ENCODE data around the gene OR4D1. TPM values are rescaled to one million over a fixed set of nuclear protein-coding genes. Genes with fewer than 3 reads are reported as not detected.

OR4D1 gene
- total and polyA plus RNA-seq, 2 of the 13 experiments (the other 11 are each of a cell fraction or from before 2014, with no cell fraction given): not detected

DNA sequence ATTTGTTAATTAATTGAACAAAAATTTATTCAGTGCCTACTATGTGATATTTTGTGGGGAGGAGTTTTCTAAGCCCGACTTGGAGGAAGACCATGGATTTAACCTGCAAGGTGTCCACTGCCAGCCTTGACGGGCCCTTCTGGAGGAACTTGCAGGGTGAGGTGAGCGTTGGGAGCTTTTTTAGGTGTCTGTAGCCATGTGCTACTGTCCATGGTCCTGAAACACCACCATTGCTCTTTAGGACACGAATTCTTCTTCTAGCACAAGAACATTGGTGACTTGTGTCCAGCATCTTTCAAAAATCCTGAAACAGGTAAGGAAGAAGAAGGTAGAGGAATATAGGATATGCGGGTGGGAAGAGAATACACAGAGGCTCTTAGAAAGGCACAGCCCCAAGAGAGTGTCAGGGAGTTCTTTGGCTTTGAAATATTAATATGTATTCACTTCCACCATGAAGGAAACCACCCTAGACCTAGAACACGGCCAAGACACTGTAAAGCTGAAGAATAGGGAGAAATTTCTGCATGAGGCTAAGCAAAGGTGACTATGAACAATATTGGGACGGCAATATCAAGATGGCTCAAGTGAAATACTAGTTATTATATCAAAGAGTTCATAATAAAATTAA lies 27.9 kb upstream of the OR4D1 start (continued):
- TF ChIP-seq, protein P1, sequence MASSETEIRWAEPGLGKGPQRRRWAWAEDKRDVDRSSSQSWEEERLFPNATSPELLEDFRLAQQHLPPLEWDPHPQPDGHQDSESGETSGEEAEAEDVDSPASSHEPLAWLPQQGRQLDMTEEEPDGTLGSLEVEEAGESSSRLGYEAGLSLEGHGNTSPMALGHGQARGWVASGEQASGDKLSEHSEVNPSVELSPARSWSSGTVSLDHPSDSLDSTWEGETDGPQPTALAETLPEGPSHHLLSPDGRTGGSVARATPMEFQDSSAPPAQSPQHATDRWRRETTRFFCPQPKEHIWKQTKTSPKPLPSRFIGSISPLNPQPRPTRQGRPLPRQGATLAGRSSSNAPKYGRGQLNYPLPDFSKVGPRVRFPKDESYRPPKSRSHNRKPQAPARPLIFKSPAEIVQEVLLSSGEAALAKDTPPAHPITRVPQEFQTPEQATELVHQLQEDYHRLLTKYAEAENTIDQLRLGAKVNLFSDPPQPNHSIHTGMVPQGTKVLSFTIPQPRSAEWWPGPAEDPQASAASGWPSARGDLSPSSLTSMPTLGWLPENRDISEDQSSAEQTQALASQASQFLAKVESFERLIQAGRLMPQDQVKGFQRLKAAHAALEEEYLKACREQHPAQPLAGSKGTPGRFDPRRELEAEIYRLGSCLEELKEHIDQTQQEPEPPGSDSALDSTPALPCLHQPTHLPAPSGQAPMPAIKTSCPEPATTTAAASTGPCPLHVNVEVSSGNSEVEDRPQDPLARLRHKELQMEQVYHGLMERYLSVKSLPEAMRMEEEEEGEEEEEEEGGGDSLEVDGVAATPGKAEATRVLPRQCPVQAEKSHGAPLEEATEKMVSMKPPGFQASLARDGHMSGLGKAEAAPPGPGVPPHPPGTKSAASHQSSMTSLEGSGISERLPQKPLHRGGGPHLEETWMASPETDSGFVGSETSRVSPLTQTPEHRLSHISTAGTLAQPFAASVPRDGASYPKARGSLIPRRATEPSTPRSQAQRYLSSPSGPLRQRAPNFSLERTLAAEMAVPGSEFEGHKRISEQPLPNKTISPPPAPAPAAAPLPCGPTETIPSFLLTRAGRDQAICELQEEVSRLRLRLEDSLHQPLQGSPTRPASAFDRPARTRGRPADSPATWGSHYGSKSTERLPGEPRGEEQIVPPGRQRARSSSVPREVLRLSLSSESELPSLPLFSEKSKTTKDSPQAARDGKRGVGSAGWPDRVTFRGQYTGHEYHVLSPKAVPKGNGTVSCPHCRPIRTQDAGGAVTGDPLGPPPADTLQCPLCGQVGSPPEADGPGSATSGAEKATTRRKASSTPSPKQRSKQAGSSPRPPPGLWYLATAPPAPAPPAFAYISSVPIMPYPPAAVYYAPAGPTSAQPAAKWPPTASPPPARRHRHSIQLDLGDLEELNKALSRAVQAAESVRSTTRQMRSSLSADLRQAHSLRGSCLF (CRISPR knock-in tag; IDR thresholded peaks at IDR 0.05; ENCODE audit: borderline replicate concordance): peak; percentile 70; the same call in 1 of the 2 replicates
- no peak for TF ChIP-seq ZNF274 (CRISPR knock-in tag; IDR thresholded peaks at IDR 0.05)
- TF ChIP-seq CAMTA2 (CRISPR knock-in tag; IDR thresholded peaks at IDR 0.05; ENCODE audit: borderline replicate concordance): no peak
- TF ChIP-seq REXO4 (CRISPR knock-in tag; IDR thresholded peaks at IDR 0.05; ENCODE audit: borderline replicate concordance): 0 out of 2 replicates have a peak, but pooled peaks have one; percentile 68
- TF ChIP-seq THAP11 (CRISPR knock-in tag; IDR thresholded peaks at IDR 0.05): peak; percentile 64
- 0 out of 2 replicates have a peak, but pooled peaks have one; percentile 69 for TF ChIP-seq CCDC6 (CRISPR knock-in tag; IDR thresholded peaks at IDR 0.05)
- TF ChIP-seq ZNF3 (CRISPR knock-in tag; IDR thresholded peaks at IDR 0.05): peak; percentile 60; the same call in 1 of the 2 replicates
- TF ChIP-seq ARNT2 (CRISPR knock-in tag; IDR thresholded peaks at IDR 0.05; ENCODE audit: low read depth): peak; percentile 55; the same call in 1 of the 2 replicates
- no peak for TF ChIP-seq ZNF260 (CRISPR knock-in tag; IDR thresholded peaks at IDR 0.05; ENCODE audit: borderline replicate concordance, low read depth)
- peak; percentile 83; the same call in 1 of the 2 replicates for TF ChIP-seq ZNF816 (CRISPR knock-in tag; IDR thresholded peaks at IDR 0.05; ENCODE audit: borderline replicate concordance)
- TF ChIP-seq YY1 (IDR thresholded peaks at IDR 0.05; ENCODE audit: insufficient read depth, insufficient replicate concordance, low read depth, low read length): no peak
- TF ChIP-seq, protein P2, sequence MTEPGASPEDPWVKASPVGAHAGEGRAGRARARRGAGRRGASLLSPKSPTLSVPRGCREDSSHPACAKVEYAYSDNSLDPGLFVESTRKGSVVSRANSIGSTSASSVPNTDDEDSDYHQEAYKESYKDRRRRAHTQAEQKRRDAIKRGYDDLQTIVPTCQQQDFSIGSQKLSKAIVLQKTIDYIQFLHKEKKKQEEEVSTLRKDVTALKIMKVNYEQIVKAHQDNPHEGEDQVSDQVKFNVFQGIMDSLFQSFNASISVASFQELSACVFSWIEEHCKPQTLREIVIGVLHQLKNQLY (CRISPR knock-in tag; IDR thresholded peaks at IDR 0.05): no peak; the same call in 1 of the 2 replicates
- TF ChIP-seq, protein P3, sequence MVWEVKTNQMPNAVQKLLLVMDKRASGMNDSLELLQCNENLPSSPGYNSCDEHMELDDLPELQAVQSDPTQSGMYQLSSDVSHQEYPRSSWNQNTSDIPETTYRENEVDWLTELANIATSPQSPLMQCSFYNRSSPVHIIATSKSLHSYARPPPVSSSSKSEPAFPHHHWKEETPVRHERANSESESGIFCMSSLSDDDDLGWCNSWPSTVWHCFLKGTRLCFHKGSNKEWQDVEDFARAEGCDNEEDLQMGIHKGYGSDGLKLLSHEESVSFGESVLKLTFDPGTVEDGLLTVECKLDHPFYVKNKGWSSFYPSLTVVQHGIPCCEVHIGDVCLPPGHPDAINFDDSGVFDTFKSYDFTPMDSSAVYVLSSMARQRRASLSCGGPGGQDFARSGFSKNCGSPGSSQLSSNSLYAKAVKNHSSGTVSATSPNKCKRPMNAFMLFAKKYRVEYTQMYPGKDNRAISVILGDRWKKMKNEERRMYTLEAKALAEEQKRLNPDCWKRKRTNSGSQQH (CRISPR knock-in tag; IDR thresholded peaks at IDR 0.05; ENCODE audit: low read depth): peak; percentile 97
- TF ChIP-seq NRL (CRISPR knock-in tag; IDR thresholded peaks at IDR 0.05; ENCODE audit: borderline replicate concordance): no peak
- TF ChIP-seq ZNF256 (CRISPR knock-in tag; conservative IDR thresholded peaks at IDR 0.05): peak; percentile 81; the same call in 1 of the 2 replicates
- no peak for TF ChIP-seq NR2C2 (CRISPR knock-in tag; IDR thresholded peaks at IDR 0.05; ENCODE audit: borderline replicate concordance)
- TF ChIP-seq ZNF12 (CRISPR knock-in tag; IDR thresholded peaks at IDR 0.05): peak; percentile 74; the same call in 1 of the 2 replicates
- no peak for TF ChIP-seq PHF5A (CRISPR knock-in tag; IDR thresholded peaks at IDR 0.05; ENCODE audit: low read depth, unreplicated experiment)
- peak; percentile 64; the same call in 1 of the 2 replicates for TF ChIP-seq HOXA9 (CRISPR knock-in tag; IDR thresholded peaks at IDR 0.05; ENCODE audit: borderline replicate concordance)
- no peak for TF ChIP-seq RFX1 (IDR thresholded peaks at IDR 0.05)
- no peak for TF ChIP-seq ZNF768 (CRISPR knock-in tag; IDR thresholded peaks at IDR 0.05)
- no peak for TF ChIP-seq EZH2 (conservative IDR thresholded peaks at IDR 0.05; ENCODE audit: low read depth, low read length)

All from HepG2 (cell line).